HepG2 (cell line): ENCODE measurements around the gene LGALS7B. TPM values are rescaled to one million over a fixed set of nuclear protein-coding genes. Genes with fewer than 3 reads are reported as not detected.
"Not testable (repeated sequence)": the region's sequence is repeated elsewhere in the genome, so short reads cannot be mapped to it uniquely, and the experiment has no call there.

ENCODE experiments used
- ATAC-seq: fragments of 200-7000 bp; cut with Tn5 transposase; 3 replicates; pipeline ENCODE4 v1.9.1; 2020; ENCODE audit warnings: mild to moderate bottlenecking, moderate library complexity
- BruUV-seq: library from RNA; stranded (reverse); fragments of 400-500 nt; replicated peaks from 2 replicates; lab custom pipeline; 2021; lab: Mats Ljungman, UMichigan
- CTCF ChIA-PET: fragments of 300-600 bp; formaldehyde crosslinking; extraction: SDS; loops from one replicate; lab custom pipeline; 2021; ENCODE audit warnings: low total read pairs, inconsistent platforms, low intra/inter-chr PET ratio; lab: Yijun Ruan, JAX
- POLR2A ChIA-PET: fragments of 350-600 bp; sonication (Branson Sonifier 250); formaldehyde crosslinking; loops from one replicate; lab custom pipeline; 2020; ENCODE audit warnings: antibody characterized with exemption, inconsistent platforms; lab: Yijun Ruan, JAX
- DNase-seq: peaks from one replicate; pipeline ENCODE4 v3.0.0-alpha.2; 2015; ENCODE audit warnings: low spot score
- FAIRE-seq: peaks from 3 replicates; lab custom pipeline; 2011; peaks lifted over from hg19 to GRCh38; lab: Jason Lieb, UNC
- H2AFZ ChIP-seq: one replicate; pipeline ENCODE4 v1.6.1; 2011; ENCODE audit warnings: low read length, inconsistent platforms
- H3K27ac ChIP-seq: fragments of 300-600 bp; 3 replicates; pipeline ENCODE4 v1.8.0; 2011; ENCODE audit warnings: mixed run types, mild to moderate bottlenecking, mixed read lengths, low read length, inconsistent platforms; ENCODE audit not compliant: insufficient read depth; ENCODE audit errors: extremely low read length
- H3K27me3 ChIP-seq, 2 experiments: fragments of 200-600 bp in 1 of 2; 2 replicates in 1 of 2; 3 replicates in 1 of 2; pipeline versions ENCODE4 v1.6.0 to v1.8.0; 2011; ENCODE audit warnings: low read length in 2 of 2, mild to moderate bottlenecking in 2 of 2, moderate library complexity in 2 of 2, inconsistent platforms in 1 of 2; ENCODE audit not compliant: insufficient read depth in 2 of 2, control insufficient read depth in 1 of 2
- H3K36me3 ChIP-seq, 2 experiments: fragments of 200-600 bp in 1 of 2; replicated peaks in 1 of 2; 2 replicates in 1 of 2; 3 replicates in 1 of 2; pipeline versions ENCODE4 v1.5.1 to v1.8.0; 2011; ENCODE audit warnings: low read length in 2 of 2, inconsistent platforms in 1 of 2; ENCODE audit not compliant: insufficient read depth in 2 of 2, control insufficient read depth in 1 of 2
- H3K4me1 ChIP-seq: 2 replicates; pipeline ENCODE4 v1.5.1; 2012; ENCODE audit warnings: low read length, inconsistent platforms; ENCODE audit not compliant: insufficient read depth
- H3K4me2 ChIP-seq: 2 replicates; pipeline ENCODE4 v1.6.0; 2011; ENCODE audit warnings: low read depth, low read length, inconsistent platforms
- H3K4me3 ChIP-seq, 3 experiments: fragments of 200-600 bp in 1 of 3; sonication (generic), shearing (Covaris generic) in 1 of 3; replicated peaks in 1 of 3; 2 replicates each; pipeline ENCODE4 v1.5.1; 2011 to 2016; ENCODE audit warnings: low read length in 3 of 3, inconsistent platforms in 2 of 3, low read depth in 2 of 3, mild to moderate bottlenecking in 2 of 3, control low read depth in 1 of 3, mixed read lengths in 1 of 3; ENCODE audit not compliant: insufficient read depth in 1 of 3
- H3K79me2 ChIP-seq: one replicate; pipeline ENCODE4 v1.6.1; 2011; ENCODE audit warnings: low read length, inconsistent platforms; ENCODE audit not compliant: insufficient read depth
- H3K9ac ChIP-seq: 2 replicates; pipeline ENCODE4 v1.6.0; 2011; ENCODE audit warnings: mild to moderate bottlenecking, low read depth, low read length, inconsistent platforms; ENCODE audit not compliant: insufficient read depth
- H3K9me3 ChIP-seq: 2 replicates; pipeline ENCODE4 v1.5.1; 2012; ENCODE audit warnings: mild to moderate bottlenecking, low read length
- H4K20me1 ChIP-seq: 2 replicates; pipeline ENCODE4 v1.6.0; 2011; ENCODE audit warnings: inconsistent platforms, mild to moderate bottlenecking, low read length, moderate library complexity; ENCODE audit not compliant: insufficient read depth
- CENPT ChIP-seq: sonication (generic); formaldehyde crosslinking; IDR thresholded peaks from 2 replicates; pipeline ENCODE4 v1.8.0; 2022; ENCODE audit warnings: low read depth, mild to moderate bottlenecking, moderate library complexity, missing genetic modification reagents
- FLYWCH1 ChIP-seq: sonication (generic); formaldehyde crosslinking; IDR thresholded peaks from 2 replicates; pipeline ENCODE4 v1.8.1; 2023; ENCODE audit warnings: mild to moderate bottlenecking, missing genetic modification reagents
- GPN1 ChIP-seq: sonication (generic); formaldehyde crosslinking; IDR thresholded peaks from 2 replicates; pipeline ENCODE4 v1.5.1; 2020; ENCODE audit warnings: missing genetic modification reagents, borderline replicate concordance
- NR3C1 ChIP-seq: sonication (generic); formaldehyde crosslinking; IDR thresholded peaks from 2 replicates; pipeline ENCODE4 v1.4.0; 2020; ENCODE audit warnings: missing genetic modification reagents
- POLR2A ChIP-seq, 2 experiments: IDR thresholded peaks; 2 replicates each; pipeline ENCODE4 v1.6.1; 2011; ENCODE audit warnings: low read depth in 2 of 2, low read length in 2 of 2, mild to moderate bottlenecking in 1 of 2, moderate library complexity in 1 of 2; ENCODE audit not compliant: insufficient read depth in 1 of 2
- RELA ChIP-seq: sonication (generic); formaldehyde crosslinking; IDR thresholded peaks from 2 replicates; pipeline ENCODE4 v1.4.0; 2020; ENCODE audit warnings: missing genetic modification reagents
- ZBTB33 ChIP-seq: sonication (generic); formaldehyde crosslinking; IDR thresholded peaks from 2 replicates; pipeline ENCODE4 v1.4.0; 2020; ENCODE audit warnings: missing genetic modification reagents
- ZFP91 ChIP-seq: sonication (generic); formaldehyde crosslinking; IDR thresholded peaks from 2 replicates; pipeline ENCODE4 v1.9.0; 2022; ENCODE audit warnings: missing genetic modification reagents, mild to moderate bottlenecking, borderline replicate concordance
- ZNF687 ChIP-seq: sonication (generic); formaldehyde crosslinking; IDR thresholded peaks from 2 replicates; pipeline ENCODE4 v1.5.1; 2020; ENCODE audit warnings: mild to moderate bottlenecking, missing genetic modification reagents, moderate library complexity
- WGBS: methylation state at CpG from one replicate; pipeline ENCODE4 v1.1.6; 2017; ENCODE audit warnings: low lambda C conversion rate; 5-methylcytosine and 5-hydroxymethylcytosine counted together
- in situ Hi-C: cut with HindIII; loops from 2 replicates; pipeline ENCODE4 v1.10.0; 2017; ENCODE audit warnings: low pct_unique_long_range_greater_than_20kb; ENCODE audit not compliant: extremely low pct_ligation_motif_present
- intact Hi-C: fragments of 100-400 bp; cut with micrococcal nuclease; formaldehyde crosslinking; loops from one replicate; pipeline ENCODE4 v1.10.0; 2022; ENCODE audit not compliant: unreplicated experiment
- polyA plus RNA-seq, 8 experiments: library from polyadenylated mRNA; depleted of rRNA in 3 of 8; stranded (reverse) in 7 of 8; unstranded in 1 of 8; fragments of >200 nt; fragmentation: Illumina TruSeq in 4 of 8; extraction: Trizol in 4 of 8; gene quantifications; 2 replicates each; pipeline versions ENCODE4 v1.2.1 to v1.2.3, GENCODE V29; 2011 to 2016; ENCODE audit warnings: low read depth in 4 of 8, missing spikeins in 1 of 8, mixed read lengths in 1 of 8; ENCODE audit not compliant: insufficient read depth in 1 of 8
- total RNA-seq, 5 experiments: library from RNA; depleted of rRNA; stranded (reverse); fragments of >200 nt; fragmentation: Illumina TruSeq; extraction: Trizol; gene quantifications; 2 replicates each; pipeline ENCODE4 v1.2.3, GENCODE V29; 2016; ENCODE audit warnings: low read depth in 1 of 5

LGALS7B gene
- total and polyA plus RNA-seq, 2 of the 13 experiments (the other 11 are each of a cell fraction or from before 2014, with no cell fraction given): 1.7 to 2.1 TPM

GRCh38 chr19:38745316-38745715 lies 43.7 kb upstream of the LGALS7B start:
- WGBS: 67% methylated on average over 6 of the region's 7 CpGs
- BruUV-seq: no TSS peak
- POLR2A ChIA-PET: no interaction called here
- no peak overlapping the region for H3K4me2 ChIP-seq
- ATAC-seq (peak; percentile 46), FAIRE-seq (no peak), DNase-seq (no peak)
- H3K9ac ChIP-seq: no peak overlapping the region
- H3K9me3 ChIP-seq: no peaks in the 10 kb centered on the region
- no peak overlapping the region for H2AFZ ChIP-seq
- TF ChIP-seq CENPT (CRISPR knock-in tag): peak; percentile 37; the same call in 1 of the 2 replicates
- TF ChIP-seq ZFP91 (CRISPR knock-in tag): 0 out of 2 replicates have a peak, but pooled peaks have one; percentile 39
- peak; percentile 20; the same call in 1 of the 2 replicates for TF ChIP-seq ZBTB33 (CRISPR knock-in tag)
- no peak for TF ChIP-seq RELA
- no peak for TF ChIP-seq FLYWCH1
- TF ChIP-seq ZNF687 (CRISPR knock-in tag): peak; percentile 19; the same call in 1 of the 2 replicates
- TF ChIP-seq POLR2A (IDR thresholded peaks at IDR 0.05; ENCODE audit: insufficient read depth in 1 of 2, low read depth in 2 of 2, low read length in 2 of 2): peak in 1 of 2 experiments; percentile 21; a peak in 1 of 4 replicates
- TF ChIP-seq GPN1: no peak
- no peak for TF ChIP-seq NR3C1 (CRISPR knock-in tag)
- no peaks in the 10 kb centered on the region for H3K36me3 ChIP-seq
- no peaks in the 10 kb centered on the region for H3K27me3 ChIP-seq
- H3K79me2 ChIP-seq: no peaks in the 10 kb centered on the region
- peaks cover 29% of the 10 kb centered on the region for H3K4me1 ChIP-seq
- no peaks in the 10 kb centered on the region for H4K20me1 ChIP-seq
- H3K4me3 ChIP-seq: no peak overlapping the region
- CTCF ChIA-PET: no interaction called here
- intact Hi-C loops (no loop called here), in situ Hi-C loops (loop anchor here (25.0 kb wide), 1 partner anchor 167 kb away; the partner anchor contains the start of gene CCER2)
- H3K27ac ChIP-seq: no peak overlapping the region

- H3K4me3 ChIP-seq, H3K27me3 ChIP-seq, H3K4me2 ChIP-seq, BruUV-seq, H2AFZ ChIP-seq, DNase-seq, POLR2A ChIA-PET, intact Hi-C loops, H3K9ac ChIP-seq, H3K9me3 ChIP-seq, FAIRE-seq, H3K27ac ChIP-seq, CTCF ChIA-PET, H3K36me3 ChIP-seq, H3K79me2 ChIP-seq, H4K20me1 ChIP-seq, in situ Hi-C loops, ATAC-seq: not testable (repeated sequence)
- H3K4me1 ChIP-seq: peaks cover 37% of the 10 kb centered on the region
- 75% methylated on average over 3 of the region's 3 CpGs for WGBS
Observed at GRCh38 chr19:38753783-38754182, 35.2 kb upstream of the LGALS7B start.
